Glomerular endothelial cell (primary cell): ENCODE results near the gene VPS16. TPM values are rescaled to one million over a fixed set of nuclear protein-coding genes. Genes with fewer than 3 reads are reported as not detected.

Source experiments
- DNase-seq: peaks from one replicate; pipeline ENCODE4 v3.0.0-alpha.2; 2011; ENCODE audit warnings: low read depth, low spot score; ENCODE audit errors: extremely low read depth
- total RNA-seq: library from RNA; depleted of rRNA; stranded (reverse); fragments of >200 nt; gene quantifications from 2 replicates; pipeline ENCODE4 v1.2.3, GENCODE V29; 2015

Gene VPS16
- total RNA-seq, 1 donor from 2014 or later = 36.6 TPM

DNA sequence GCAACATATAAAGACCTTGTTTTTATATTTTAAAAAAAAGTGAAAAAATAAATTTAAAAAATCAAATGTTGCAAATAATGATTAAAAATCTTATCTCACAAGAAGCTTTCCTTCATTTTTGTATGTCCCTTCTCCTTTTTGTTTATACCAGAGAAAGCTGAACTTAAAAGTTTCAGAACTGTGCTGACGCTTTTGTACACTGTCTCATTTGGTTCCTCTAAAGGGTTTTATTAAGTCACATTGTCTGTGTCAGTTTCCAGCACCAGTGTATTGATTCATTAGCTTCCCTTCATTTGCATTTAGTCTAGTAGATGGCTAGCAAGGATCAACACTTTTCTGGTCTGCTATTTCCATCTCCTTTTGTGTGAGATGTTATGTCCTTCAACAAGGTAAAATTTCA is 6.8 kb upstream of the VPS16 start:
- DNase-seq = no peak

DNA sequence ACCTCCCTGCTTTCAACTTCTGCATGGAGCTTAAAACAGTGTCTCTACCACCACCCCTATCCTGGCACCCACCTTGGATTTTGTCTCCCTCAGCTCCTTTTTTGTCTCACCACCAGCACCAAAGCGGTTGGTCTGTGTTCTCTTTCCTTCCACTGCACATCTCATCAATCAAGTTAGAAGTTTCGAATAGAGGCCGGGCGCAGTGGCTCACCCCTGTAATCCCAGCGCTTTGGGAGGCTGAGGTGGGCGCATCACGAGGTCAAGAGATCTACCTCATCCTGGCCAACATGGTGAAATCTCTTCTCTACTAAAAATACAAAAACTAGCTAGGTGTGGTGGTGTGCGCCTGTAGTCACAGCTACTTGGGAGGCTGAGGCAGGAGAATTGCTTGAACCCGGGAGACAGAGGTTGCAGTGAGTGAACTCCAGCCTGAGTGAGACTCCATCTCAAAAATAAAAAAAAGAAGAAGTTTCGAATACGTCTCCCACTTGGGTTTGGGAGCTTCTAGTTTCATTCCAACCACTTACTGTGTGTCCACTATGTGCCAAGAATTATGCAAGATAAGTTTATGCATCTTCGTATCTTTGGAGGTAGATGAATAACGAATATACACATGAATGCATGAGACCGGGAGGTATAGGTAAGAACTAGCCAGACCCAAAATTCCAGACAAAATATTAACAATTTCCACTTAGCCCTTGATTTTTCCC is 6.0 kb upstream of the VPS16 start:
- no peak for DNase-seq

DNA sequence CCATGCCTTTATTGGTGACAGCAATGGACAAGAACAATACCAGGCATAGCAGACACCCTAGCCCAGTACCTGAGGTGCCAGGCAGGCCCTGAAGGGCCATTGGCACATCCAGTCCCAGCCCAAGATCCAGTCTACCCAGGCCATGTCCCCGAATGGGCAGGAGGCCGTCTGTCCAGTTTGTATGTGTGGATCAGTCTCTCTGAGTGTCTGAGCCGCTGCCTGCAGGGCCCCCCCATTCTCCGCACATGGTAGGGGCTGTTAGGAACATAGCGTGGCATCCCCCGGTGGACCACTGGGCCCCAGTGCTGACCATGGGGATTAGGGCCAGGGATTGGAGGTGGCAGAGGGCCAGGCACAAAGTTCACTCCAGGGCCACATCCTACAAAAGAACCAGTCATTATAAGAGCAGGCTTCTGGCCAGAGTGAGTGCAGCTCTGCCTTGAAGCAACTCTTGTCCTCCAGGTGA is 5.2 kb upstream of the VPS16 start:
- DNase-seq = no peak

DNA sequence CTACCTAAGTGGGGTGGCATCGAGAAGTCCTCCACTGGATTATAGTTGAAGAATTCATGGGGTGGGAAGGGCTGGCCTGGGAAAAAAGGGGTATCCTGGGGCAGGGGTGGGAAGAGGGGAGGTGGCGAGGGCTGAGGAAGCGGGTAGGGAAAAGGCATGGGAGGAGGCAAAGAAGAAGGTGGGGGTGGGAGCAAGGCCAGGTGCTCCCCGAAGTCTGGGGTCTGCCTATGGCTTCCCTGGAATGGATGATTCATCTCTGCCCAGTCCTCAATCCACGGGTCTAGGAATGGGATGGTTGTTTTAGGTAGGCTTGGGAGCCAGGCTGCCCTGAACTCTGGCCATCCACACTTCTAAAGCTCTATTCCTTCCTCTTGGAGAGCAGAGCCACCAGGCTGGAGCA is 4.5 kb upstream of the VPS16 start:
- DNase-seq = no peak

DNA sequence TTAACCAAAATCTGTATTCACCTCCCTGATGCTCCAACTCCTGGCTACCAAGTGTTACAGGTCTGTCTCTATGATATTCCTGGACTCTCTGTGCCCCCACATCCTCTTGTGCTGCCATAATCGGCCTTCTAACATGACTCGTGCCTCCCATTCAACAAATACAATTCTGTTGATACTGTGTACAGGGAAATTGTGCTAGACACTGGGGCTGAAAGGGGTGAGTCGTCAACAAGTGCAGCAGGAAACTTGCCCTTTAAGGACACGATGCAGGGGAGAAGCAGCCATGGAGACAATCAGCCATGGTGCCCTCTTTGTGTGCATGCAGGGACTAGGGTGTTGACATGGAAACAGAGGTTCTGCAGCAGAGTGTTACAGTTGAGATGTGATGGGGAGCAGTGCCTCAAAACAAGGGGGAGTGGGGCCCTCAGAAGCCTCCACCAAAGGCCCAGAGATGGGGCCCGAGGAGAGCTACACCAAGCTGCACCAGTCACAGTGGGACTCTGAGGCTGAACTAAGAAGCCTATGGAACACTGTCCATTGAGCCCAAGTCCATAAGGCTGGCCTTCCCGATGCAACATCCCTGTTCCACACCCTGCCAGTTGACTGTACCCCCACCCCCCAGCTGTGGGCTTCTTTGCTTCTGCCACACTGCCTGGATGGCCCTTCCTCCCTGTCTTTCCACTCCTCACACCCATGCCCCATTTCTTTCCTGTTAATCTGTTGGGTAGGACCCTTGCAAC is 3.2 kb upstream of the VPS16 start:
- DNase-seq = no peak

DNA sequence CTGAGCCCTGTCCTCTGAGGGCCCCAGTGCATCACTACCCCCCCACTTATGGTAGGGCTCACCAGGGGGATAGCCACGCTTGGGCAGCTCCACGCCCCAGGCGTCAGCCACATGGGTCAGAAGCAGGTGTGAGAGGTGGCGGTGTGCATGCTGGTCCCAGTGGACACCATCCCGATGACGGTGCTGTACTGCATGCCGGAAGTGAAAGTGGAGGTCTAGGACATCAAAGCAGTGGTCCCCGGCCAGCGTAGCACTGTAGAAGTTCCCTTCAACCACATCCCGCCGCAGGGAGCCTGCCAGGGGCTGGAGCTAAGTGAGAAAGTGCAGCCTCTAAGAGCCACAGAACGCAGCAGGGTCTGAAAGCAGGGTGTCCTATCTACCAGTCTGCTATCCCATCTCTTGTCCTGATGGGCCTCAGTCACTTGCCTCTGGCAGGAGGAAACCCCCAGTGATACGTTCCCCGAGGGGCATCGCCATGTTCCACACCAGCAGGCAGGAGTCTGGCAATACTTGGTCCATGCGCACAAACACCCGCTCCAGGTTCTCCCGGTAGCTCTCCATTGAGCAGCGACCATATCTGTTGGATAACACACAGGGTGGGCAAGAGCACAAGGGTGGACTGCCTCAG is 2.3 kb upstream of the VPS16 start:
- no peak for DNase-seq

DNA sequence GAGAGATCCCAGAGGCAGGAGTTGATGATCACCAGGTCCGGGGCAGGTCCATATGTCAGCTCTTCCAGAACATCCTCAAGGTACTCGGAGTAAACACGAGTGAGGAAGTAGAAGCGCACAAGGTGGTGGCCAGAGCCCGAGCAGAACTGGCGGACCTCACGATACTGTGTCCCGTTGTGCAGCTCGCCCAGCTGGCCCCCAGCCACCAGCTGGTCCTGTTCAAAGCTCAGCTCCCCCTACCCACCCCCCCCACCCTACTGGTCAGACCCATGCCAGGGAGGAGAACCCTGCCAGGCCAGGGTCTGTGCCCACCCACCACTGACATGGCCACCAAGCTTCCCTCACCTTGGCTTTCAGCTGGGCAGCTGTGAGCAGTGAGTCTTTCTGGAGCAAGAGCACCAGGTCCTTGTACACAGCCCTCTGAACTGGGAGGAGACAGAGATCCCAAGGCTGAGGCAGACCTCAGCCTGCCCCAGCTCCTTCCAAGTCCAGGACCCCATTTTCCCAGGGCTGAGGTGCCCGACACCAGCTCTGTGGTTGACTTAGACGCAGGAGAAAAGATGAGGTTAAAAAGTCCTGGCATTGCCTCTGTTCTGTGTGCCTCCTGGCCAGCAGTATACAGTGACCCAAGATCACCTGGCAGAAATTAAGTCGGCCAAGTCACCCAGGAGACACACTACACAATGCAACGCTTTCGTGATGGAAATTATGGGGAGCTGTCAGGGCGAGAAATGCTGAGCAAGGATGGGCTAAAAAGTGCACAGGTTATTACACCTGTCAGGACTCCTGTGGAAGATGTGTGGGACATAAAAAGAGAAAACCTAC is 1.5 kb upstream of the VPS16 start:
- DNase-seq = no peak

DNA sequence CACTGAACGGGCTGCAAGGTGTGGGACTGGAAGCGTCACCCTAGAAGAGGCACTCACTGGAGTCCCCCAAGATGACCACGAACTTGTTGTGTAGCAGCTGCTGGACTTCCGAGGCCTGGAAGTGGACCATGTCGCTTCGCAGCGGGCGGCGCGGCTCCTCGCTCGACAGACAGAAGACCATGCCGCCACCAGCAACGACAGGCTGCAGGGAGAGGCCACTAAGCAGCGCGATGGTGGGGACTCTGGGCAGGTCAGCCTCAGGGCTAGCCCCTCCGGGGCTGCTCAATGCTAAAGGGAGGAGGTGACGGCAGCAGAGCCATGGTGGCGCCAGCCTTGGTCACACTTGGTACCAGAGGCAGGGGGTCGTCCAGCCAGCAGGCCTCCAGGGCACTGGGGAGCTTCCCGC is 810 bp upstream of the VPS16 start:
- no peak for DNase-seq

DNA sequence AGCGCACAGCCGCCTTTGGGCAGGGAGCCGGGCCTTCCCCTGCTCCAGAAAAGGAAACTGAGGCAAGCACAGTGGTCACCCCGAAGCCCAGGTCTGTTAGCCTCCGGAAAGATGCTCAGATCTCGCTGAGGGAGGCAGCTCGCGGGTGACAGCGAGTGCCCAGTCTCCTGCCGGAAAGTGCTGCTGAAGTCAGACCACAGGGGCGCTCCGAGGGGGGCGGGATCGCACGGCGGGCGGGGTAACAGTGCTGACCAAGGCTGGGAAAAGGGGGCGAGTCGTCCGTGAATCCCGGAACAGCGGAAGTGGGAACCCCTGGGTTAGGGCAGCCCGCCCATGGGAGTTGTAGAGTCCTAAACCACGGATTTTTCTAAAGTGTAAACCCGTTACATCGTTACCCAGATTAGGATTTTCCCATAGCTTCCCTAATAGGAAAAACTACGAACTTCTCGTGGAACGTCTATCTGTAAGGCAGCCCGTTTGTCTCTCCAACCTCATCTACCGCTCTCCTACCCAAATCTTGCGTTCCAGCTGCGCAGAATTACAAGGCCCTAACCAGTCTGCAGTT is 504 bp downstream of the VPS16 start:
- DNase-seq = no peak

DNA sequence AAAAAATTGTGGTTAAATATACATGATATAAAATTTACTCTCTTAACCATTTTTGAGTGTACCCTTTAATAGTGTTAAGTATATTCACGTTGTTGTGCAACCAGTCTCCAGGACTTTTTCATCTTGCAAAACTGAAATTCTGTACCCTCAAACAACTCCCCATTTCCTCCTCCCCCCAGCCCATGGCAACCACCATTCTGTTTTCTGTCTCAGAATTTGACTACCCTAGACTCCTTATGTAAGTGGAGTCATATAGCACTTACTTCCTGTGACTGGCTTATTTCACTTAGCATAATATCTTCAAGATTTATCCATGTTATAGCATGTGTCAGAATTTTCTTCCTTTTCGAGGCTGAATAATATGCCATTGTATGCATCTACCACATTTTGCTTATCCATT is 5.1 kb downstream of the VPS16 start:
- no peak for DNase-seq

DNA sequence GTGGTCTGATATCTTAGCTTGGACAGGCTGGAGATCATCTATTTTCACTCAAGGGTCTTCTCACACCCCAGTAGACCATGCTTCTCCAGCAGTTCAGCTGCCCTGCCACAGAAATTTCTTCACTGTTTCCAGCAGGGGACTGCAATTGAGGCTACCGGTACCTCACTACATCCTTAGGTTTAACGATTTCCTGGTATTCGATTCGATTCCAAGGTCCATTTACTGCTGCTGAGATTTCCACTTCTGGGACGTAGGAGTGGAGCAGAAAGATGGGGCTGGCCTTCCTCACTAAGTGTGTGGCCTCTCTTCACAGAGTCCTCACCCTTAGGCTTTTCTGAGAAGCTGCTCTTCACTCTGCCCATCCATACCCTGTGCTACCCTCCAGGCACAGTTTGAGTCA is 6.2 kb downstream of the VPS16 start:
- DNase-seq = no peak

DNA sequence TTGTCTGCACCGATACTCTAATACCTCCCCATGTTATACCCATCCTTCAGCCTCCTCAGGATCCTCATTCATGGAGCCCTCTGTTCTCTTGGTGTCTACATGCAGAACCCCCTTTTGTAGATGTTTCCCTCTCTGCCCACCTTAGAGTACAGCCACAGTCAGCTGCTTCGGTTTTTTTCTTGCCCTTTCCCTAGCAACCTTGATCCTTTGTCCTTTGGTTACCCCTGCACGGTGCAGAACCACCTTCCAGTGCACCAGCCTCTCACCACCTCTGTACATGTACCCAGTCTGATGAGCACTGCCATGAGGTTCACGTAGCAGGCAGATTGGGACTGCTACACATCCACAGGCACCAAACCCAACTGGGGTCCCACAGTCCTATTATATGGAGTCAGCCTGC is 7.3 kb downstream of the VPS16 start:
- DNase-seq = no peak

DNA sequence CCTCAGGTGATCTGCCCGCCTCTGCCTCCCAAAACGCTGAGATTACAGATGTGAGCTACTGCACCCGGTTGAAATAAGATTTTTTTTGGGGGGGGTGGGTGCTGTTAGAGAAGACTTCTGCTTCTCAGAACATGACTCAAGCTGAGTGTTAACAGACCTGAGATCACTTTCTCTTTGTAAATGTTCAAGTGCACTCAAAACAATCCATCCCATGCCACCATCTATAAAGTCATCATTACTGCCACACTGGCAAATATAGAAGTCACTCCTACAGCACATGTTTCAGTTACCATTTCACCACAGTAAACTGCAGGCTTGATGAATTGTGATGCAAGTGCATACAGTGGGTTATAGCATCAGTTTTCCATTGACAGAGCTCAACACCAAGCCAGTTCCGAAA is 9.0 kb downstream of the VPS16 start:
- no peak for DNase-seq

DNA sequence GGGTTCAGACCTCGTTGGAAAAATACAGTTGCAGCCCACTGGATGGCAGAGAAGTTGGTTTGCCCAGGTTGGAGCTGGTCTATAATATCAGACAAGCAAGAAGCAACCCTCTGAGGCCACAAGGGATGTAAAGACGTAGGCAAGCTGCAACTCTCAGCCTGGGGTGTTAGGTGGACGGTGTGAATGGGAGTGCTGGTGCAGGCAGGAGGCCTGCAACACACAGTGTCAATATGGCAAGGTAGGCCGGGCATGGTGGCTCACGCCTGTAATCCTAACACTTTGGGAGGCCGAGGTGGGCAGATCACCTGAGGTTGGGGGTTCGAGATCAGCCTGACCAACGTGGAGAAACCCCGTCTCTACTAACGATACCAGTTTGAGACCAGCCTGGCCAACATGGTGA is 10.5 kb downstream of the VPS16 start:
- no peak for DNase-seq

DNA sequence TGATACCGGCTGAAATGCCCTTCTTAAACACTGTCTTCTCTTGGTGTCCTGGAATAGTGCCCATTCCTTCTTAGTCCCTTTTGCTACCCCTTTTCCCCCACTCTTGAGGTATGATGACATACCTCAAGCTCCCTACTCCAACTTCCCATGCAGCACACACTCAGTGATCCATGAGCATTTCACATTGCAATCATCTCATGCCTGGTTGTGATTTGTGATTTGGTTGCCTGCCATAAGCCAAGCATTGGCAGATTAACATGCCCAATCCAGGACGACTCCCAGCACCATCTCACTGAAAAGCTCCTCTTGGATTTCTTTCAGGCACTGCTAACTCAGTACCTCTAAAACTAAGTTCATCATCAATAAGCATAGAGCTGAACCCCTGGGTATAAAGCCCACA is 18.0 kb downstream of the VPS16 start:
- DNase-seq = no peak

DNA sequence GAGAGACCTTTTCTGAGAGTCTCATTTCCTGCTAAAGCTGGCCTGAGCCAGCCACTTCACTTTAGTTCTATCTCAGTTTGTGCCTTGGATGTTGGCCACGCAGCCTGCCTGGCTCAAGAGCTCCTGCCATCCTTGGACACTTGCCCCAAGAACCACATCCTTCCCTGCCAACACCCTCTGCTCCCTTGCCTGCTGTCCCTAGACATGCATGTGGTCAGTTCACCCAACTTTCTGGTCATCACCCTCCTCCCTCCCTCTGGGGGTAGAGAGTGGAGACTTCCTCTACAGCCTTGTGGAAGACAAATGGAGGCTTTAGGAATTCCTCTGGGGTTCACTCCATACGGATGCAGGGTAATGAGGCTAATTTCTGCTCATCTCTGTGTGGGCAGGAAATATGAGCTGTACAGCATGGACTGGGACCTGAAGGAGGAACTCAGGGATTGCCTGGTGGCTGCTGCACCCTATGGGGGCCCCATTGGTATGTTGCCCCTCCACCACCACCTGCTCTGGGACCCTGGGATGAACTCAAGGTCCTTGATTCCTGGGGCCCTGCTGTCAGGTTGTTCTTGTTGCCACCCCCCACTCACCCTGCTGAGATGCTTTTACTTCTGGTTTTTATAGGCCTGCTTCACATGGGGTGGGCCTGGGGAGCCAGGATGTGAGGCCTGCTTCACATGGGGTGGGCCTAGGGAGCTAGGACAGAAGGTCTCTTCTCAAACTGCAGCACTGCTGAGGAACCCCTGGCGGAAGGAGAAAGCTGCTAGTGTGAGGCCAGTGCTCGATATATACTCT is 19.0 kb downstream of the VPS16 start:
- no peak for DNase-seq

DNA sequence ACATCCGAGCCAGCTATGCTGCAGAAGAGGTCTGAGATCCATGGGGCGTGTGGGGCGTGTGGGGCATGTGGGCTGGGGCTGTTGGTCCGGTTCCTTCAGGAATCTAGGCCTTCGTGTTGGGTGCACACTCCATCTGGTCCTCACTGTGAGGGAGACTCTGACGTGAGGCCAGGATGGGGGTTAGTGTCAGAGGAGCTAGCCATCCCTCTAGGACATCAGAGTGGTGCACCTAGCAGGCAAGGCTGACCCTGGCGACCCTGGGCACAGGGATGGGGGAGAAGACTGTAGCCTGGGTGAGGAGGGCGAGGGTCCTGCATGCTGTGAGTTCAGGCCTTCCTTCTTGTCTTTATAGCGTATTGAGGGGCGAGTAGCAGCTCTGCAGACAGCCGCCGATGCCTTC is 24.1 kb downstream of the VPS16 start:
- DNase-seq = no peak

DNA sequence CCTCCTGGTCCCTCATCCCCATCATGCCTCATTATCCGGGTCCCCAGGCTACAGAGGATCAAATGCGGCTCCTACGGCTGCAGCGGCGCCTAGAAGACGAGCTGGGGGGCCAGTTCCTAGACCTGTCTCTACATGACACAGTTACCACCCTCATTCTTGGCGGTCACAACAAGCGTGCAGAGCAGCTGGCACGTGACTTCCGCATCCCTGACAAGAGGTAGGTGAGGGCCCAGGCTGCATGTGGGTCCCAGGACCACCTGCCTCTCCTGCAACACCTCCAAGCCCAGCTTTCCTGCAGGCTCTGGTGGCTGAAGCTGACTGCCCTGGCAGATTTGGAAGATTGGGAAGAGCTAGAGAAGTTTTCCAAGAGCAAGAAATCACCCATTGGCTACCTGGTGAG is 24.6 kb downstream of the VPS16 start:
- no peak for DNase-seq

DNA sequence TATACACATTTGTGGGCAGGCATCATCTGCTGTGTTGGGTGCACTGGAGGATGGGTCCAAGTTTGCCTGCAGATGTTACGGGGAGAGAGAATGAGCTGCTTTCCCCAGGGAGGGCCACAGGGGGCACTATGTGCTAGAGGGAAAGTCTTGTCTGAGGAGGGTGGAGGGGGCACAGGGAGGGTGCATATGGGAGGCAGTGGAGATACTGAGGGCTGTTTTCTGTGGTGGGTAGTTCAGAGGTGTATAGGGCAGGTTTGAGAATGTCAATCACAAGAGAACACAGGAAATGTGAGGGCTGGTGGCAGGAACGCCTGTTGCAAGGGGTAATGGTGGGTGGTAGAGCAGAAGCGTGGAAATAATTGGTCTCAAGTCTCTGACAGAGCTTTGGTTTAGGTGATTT is 25.1 kb downstream of the VPS16 start:
- no peak for DNase-seq

DNA sequence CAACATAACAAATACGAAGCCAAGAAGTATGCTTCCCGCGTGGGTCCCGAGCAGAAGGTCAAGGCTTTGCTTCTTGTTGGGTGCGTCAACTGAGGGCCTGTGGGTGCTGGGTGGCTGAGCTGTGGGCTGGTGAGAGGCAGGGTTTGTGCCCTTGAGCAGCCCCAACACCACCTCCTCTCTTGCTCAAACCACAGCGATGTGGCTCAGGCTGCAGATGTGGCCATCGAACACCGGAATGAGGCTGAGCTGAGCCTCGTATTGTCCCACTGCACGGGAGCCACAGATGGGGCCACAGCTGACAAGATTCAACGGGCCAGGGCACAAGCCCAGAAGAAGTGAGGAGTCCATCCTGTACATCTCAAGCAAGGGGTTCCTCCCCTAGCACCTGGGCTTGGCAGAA is 25.7 kb downstream of the VPS16 start:
- DNase-seq = no peak
